GM18868 (cell line): Measurements from ENCODE around the gene GPR146.
A peak's percentile ranks its signal among the peaks of the same experiment; 100 is the strongest.

ENCODE experiments used
- ATAC-seq: cut with Tn5 transposase; IDR thresholded peaks from one replicate; pipeline ENCODE4 v1.9.1; 2021; ENCODE audit warnings: mild to moderate bottlenecking, moderate library complexity; ENCODE audit not compliant: unreplicated experiment

GPR146 gene

DNA sequence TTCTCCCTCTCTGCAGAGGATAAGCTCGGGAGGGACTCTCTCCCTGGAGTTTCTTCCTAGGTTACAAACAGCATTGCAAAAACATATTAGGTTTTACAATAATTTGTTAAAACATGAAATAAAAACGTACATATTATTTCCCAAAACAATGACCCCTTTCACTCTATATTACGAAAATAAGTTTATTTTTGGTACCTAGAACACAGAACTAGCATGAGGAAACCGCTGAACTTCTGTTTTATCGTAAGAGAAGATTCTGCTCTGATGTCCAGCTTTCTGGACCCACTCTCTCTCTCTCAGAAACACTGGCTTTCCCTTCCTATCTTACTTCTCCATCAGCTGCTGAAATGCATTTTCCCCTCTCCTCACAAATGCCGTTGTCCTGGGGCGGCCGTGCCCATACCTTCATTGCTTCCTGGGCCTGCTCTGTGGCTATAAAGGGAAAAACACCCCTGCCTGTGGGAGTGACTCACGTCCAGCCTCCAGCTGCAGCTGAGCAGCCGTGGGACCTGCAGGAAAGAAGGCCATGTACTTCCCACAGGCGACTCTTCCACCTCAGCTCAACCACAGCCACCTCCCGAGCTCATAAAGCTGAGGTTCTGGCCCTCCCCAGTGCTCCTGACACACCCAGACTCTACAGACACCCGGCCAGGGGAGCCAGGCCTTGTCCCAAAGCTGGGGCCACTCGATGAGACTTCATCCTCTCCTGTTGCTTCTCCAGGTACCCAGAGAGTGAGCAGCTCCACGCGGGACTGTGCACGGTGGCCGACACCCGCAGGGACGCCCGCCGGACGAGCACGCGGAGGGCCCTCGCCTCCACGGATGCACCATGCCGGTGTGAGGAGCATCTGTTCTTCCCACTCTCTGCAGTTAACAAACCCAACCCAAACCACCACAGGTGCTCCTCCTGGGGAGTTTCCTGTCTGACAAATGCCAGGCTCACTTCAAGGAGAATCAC, 46.6 kb downstream of the GPR146 start:
- ATAC-seq, result no peak

DNA sequence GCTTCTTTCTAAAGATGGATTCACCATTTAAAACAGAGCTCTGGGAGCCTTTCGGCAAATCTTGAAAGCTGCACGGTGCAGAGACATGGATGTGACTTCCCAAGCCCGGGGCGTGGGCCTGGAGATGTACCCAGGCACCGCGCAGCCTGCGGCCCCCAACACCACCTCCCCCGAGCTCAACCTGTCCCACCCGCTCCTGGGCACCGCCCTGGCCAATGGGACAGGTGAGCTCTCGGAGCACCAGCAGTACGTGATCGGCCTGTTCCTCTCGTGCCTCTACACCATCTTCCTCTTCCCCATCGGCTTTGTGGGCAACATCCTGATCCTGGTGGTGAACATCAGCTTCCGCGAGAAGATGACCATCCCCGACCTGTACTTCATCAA, 47.3 kb downstream of the GPR146 start:
- ATAC-seq, result no peak

DNA sequence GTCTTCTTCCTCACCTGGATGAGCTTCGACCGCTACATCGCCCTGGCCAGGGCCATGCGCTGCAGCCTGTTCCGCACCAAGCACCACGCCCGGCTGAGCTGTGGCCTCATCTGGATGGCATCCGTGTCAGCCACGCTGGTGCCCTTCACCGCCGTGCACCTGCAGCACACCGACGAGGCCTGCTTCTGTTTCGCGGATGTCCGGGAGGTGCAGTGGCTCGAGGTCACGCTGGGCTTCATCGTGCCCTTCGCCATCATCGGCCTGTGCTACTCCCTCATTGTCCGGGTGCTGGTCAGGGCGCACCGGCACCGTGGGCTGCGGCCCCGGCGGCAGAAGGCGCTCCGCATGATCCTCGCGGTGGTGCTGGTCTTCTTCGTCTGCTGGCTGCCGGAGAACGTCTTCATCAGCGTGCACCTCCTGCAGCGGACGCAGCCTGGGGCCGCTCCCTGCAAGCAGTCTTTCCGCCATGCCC, 47.9 kb downstream of the GPR146 start:
- no peak for ATAC-seq

DNA sequence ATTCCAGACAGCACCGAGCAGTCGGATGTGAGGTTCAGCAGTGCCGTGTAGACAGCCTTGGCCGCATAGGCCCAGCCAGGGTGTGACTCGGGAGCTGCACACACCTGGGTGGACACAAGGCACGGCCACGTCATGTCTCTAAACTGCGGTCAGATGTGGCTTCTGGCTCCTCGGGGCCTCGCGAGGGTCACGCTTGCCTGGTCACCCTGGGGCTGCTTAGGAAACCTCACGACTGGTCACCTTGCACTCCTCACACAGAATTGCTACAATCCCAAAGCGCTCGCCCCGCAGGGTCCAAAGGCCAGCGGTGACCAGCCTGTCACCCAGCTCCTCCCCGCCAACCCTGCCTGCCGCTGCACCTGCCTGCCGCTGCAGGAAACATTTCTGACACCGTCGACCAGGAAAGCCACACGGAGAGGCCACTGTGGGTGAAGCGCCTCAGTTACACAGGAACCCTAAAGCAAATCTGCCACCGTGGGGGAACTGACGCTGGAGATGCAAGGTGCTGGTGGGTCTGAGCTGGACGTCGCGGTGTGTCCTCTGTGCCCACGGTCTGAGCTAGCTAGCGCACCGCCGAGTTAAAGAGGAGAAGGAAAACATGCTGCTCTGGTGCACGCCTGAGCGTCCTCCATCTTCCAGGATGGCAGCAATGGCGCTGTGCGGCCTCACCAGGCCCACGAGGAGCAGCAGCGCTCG, 48.6 kb downstream of the GPR146 start:
- no peak for ATAC-seq

DNA sequence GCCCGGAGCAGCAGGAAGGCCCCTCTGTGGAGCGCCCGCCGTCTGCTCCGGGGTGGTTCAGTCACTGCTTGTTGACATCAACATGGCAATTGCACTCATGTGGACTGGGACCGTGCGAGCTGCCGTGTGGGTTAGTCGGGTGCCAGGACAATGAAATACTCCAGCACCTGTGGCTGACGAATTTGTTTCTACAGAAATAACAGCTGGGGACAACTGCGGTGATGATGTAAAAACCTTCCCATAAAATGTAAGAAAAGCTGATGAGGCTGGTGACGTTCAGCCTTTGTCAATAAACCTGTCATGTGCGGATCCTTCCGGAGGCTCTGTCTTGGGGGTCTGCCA, 49.1 kb downstream of the GPR146 start:
- ATAC-seq, result no peak

DNA sequence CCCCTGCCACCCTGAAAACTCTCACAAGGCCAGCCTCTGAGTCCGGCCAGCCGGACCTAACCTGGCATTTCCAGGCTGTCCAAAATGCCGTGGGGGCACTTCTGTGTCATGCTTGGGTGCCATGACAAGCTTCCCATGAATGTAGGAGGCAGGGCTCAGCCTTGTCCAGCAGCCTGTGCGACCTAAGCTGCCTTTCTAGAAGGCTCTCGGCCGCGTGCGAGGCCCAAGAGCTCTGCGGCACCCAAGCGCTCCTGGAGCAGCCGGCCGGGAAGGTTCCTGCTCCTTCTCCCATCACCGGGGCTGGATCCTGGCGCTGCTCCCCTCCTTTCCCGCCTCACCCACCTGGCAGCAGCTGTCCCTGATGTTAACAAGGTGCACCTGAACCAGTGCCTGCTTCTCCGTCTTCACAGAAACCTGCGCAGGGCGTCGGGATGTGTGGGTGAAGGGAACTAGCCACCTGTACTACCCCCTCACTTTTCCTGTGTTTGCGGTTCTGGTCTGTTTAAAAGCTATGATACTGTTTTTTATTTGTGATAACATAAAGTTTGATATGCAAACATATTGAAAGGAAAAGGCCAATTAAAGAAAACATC, 49.7 kb downstream of the GPR146 start:
- no peak for ATAC-seq

DNA sequence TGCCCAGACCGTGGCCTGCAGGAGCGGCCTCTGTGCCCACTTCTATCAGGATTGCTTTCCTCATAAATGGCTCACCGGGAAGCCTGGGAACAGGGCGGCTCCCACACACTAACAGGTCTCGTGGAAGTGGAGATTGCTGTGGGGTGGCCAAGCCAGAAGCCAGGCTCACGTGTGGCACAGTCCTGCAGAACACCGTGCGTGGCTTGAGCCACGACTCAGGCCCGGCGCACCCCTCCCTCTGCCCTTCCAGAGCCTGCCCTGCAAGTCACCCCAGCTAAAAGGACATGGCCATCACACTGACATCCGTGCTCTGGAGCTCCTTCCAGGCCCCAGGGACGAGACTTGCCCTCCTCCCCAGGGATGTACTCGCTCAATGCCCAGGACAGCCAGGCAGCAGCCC, 50.5 kb downstream of the GPR146 start:
- no peak for ATAC-seq

DNA sequence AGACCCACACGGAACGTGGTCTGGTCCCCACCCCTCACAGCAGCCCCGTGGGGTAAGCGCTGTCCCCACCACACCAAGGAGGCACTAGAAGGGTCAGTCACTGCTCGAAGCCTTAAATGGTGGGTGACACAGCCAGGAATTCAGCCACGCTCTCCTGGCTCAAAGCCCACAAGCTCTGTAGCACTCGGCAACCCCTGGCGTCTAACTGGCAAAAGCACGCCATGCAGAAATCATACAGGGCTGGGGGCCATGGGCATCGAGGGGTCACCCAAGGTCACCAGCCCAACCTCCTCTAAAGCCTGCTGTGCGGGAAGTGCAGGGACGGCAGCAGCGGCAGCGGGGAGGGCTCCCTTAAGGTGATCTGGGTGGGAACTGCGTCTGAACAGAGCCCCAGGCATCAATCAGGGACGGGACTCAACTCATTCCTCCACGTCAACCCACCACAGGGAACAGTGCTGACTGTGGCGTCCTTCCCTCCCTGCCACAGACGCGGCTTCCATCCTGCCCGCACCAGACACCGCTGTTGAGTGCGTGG, 51.3 kb downstream of the GPR146 start:
- ATAC-seq, result no peak

DNA sequence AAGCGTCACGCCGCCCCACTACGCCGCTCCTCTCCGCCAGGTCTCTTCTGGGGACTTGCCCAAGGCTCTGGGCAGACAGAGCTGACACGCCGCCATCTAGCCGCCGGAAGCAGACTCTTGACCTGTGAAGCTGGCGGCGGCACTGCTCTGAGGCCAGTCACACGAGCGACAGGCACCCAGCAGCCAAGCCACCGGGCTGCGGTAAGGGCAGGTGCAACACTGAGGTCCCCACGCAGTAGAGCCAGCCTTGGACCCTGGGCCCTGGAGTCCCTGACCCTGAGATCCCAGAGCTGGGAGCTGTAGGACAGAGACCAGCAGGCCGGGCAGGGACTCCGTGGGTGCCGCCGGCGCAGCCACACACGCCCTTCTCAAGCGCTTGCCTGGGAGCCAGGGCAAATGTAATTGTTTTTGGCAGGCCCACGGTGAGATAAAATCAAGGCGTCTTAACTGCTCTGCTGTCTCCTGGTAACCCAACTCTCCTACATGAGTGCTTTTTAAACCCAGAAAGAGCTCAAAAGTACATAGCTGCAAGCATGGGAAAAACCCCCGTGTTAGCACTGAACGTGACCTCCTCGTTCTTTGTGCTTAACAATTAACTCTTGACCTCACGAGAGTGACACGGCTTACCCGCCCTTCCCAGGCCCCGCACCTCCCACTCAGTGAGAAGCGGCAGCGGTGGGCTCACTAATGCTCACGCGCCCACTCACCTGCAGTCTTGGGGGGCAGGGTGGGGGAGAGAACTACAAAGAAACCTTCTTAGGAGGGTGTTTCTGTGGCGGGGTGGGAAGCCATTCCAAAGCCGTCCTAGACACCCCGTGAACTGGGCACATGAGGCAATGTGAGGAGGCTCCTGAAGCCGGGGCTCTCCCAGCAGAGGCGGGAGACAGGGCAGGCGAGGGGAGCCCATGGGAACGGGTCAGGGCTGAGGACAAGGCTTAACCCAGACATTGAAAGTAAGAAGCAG, 52.1 kb downstream of the GPR146 start:
- no peak for ATAC-seq

DNA sequence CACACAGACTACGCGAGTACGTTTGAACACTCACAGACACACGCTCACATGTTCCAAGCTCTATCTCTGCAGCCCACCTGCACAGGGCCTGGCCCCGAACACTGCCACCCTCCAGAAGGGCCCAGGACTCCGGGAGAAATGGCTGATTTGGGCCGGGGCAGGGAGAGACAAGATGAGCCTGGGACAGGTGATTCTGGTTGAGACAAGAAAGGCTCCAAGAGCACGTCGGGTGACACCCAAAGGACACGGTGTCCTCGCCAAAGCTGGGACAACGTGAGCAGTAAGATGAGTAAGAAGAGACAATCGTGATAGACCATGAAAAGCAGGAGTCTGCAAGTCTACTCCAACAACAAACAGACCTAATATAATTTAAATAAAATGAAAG, 52.8 kb downstream of the GPR146 start:
- no peak for ATAC-seq

DNA sequence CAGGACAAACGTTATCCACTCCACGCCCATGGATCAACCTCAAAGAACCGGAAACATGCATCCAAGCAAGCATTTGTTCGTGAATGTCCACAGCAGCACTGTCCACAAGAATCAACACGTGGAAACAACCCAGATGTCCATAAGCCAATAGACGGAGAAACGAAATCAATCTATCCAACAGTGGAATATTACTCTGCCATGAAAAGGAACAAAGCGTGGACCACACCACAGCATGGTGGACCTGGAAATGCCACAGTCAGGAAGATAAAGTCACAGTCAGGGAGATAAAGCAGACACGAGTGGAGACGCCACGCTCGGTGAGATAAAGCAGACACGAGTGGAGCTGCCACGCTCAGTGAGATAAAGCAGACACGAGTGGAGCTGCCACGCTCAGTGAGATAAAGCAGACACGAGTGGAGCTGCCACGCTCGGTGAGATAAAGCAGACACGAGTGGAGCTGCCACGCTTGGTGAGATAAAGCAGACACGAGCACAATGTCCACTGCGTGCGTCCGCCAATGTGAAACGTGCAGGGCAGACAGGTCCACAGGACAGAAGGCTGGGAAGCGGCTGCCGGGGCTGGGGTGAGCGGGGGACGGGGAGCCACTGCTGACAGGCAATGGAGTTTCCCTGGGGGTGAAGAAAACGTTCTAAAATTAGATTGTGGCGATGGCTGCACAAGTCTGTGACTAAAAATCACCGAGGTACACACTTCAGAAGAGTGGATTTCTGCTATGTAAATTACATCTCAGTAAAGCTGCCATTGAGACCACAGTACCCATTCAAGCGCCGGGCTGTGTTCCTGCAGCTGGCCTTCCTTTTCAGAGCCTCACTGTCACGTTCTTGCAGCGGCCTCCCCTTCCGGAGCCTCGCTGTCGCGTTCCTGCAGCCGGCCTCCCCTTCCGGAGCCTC, 54.2 kb downstream of the GPR146 start:
- no peak for ATAC-seq

DNA sequence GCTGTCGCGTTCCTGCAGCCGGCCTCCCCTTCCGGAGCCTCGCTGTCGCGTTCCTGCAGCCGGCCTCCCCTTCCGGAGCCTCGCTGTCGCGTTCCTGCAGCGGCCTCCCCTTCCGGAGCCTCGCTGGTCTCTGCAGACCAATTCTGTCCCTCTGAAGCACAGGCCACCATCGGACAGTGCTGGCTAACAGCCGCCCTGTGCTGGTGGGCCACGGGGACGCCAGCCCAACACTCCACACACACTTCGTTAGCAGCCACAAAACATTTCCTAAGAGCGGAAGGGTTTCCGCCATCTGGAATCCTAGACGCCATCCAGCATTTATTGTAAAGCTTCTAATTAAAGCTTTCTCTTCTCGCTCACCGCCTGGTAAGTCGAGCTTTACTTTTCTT, 54.8 kb downstream of the GPR146 start:
- no peak for ATAC-seq

DNA sequence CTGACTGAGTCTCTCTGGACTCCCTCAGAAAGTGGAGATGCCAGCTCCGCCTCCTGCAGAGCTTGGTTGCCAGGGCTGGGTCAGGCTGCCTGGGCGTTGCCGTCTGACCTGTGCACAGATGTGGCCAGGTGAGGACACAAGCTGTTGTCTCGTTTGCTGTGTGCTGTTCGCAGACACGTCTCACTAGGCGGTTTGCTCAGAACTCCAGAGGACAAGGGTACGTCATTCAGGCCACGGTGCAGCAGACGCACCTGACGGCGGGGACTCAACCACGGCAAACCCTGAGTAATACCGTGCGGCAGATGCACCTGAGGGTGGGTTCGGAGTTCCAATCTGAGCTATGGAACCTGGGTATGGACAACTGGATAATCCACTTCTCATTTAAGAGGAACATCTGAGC, 55.3 kb downstream of the GPR146 start:
- no peak for ATAC-seq

DNA sequence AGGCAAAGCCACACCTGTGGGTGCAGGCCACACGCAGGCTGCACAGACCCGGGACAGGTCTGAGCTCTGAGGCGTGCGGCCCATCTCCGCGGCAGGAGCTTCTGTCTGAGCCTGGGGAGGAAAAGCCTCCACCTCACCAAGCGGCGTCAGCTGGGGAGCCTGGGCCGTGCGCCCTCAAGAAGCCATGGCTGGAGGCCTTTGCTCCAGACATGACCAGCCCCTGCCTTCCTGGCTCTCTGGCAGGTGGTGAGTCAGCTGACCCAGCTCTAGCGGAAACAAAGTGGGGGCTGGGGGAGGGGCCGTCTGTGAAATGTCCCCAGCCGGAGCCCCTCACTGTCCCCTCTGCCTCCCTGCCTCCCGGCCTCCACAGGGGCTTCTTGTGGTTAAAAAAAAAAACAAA, 56.0 kb downstream of the GPR146 start:
- no peak for ATAC-seq

DNA sequence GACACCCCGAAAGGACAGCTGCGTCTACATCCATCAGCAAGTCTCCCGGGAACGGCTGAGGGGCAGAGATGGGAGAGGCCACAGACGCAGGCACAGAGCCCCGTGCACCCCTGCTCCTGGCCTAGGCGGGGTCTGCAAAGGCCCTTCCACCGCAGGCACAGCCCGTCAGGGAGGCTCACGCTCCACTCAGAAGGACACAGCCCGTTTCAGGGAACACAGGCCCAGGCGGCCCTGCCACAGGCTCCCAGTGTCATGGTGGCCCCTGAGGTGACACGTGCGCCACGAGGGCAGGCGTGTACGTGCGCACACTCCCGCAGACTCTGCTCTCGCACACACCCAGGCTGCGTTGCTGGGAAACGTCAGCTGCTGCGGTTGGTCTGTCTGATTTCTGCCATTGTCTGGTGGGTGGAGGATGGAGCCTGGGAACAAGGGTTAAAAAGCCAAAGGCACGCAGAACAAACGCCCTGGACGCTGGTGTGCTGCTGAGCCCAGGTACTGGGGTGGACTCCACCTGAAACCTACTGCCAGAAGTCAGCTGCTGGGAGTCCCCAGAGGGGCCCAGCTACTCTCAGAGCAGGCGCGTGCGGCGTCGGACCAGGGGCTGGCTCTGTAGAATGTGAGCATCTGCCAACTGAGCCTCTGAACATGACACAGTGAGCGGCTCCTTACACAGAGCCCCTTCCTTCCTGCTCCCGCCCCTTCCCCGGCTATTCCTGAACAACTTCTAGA, 56.7 kb downstream of the GPR146 start:
- no peak for ATAC-seq

DNA sequence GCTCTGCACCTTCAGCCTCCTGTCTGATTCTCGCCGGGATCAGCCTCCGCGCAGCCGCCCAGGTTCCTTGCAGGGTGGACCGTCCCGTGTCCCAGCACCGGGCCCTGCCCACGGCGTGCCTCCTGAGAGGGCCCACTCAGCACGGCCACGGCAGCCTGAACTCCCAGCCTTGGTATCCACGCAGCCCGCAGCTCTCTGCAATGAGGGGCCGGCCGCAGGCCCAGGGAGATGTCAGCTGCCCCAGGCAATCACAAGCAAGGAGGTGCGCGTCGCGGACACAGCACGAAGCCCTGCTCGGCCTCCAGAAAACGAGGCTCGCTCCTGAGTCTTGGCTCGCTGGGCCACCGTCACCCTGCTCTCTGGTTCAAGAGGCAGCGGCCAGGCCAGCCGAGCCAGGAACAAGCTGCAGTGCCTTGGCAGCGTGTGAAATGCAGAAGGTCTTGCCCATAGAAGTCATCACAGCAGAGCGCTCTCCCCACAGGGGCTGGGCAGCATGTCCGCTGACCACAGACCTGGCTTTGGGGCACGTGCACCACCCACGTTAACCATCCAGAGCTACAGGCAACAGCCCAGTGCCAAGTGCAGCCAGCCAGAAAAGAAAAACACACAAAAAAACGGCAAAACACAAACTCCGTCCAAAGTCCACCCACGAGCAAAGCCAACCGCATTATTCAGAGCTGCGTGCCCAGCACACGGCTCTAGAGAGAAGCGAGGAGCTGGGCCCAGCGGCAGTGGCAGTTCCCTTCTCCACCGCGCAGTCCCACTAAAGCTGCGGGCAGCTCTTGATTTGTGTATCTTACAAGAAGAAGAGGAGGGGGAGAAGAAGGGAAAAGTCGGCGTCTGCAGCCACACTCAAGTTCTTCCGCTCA, 57.5 kb downstream of the GPR146 start:
- ATAC-seq, result no peak

DNA sequence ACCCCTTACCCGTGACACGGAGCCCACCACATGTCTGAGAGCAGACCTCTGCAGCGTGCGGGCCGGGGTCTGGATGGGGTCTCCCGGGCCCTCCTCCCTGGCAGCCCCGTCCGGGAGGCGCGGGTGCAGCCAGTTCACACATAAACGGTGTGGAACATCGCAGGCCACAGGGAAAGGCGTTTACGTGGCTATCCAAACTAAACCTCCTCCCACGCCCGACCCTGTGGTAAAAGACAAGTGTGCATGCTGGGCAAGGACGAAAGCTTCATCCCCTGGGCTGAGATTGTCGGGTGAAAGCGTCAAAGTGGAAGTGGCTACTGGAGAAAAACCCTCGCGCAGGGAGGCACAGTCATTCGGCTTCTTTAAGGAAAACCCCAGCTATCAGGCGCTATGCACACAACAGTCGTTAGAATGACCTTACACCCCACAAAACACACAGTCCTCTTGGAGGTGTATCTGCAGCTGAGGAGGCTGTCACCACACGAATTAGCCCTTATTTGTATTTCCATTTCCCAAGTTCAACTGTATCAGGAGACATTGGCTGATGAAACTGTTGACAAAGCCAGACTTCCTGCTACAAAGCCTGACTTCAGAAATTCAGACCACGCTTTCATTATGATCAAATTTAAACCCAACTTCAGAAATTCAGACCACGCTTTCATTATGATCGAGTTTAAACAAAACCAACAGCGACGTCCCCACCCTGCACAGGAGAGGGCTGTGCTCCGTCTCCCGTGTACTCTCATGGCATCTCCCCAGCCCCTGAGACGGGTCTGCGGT, 58.9 kb downstream of the GPR146 start:
- peak; percentile 53 for ATAC-seq
